NCI-H2107 treated with DMSO at 0.1 percent for 48 hours (cell line): ENCODE measurements around the gene CXCR5.
"Not testable (repeated sequence)": the region's sequence is repeated elsewhere in the genome, so short reads cannot be mapped to it uniquely, and the experiment has no call there.

Experiments
- DNase-seq: peaks from one replicate; lab custom pipeline; 2025; ENCODE audit not compliant: unreplicated experiment; lab: John Stamatoyannopoulos, UW

CXCR5 gene

GRCh38 chr11:118883368-118884071, at the start of gene CXCR5:
CXCR5 (plus strand) TSS chr11:118883892; CDS start chr11:118883942, 50 bp downstream.
- no peak for DNase-seq

GRCh38 chr11:118834427-118835028, 49.2 kb upstream of the CXCR5 start:
- no peak for DNase-seq

GRCh38 chr11:118837868-118838267, 45.8 kb upstream of the CXCR5 start:
- DNase-seq: no peak

- no peak for DNase-seq
These were observed 44.7 kb upstream of the CXCR5 start for GRCh38 chr11:118838905-118839553.

GRCh38 chr11:118841469-118842242, 42.0 kb upstream of the CXCR5 start:
- no peak for DNase-seq

- no peak for DNase-seq
These were observed 41.3 kb upstream of the CXCR5 start for GRCh38 chr11:118842369-118842768.

GRCh38 chr11:118842843-118843242, 40.8 kb upstream of the CXCR5 start:
- DNase-seq: not testable (repeated sequence)

GRCh38 chr11:118843565-118843964, 40.1 kb upstream of the CXCR5 start:
- DNase-seq: no peak

- no peak for DNase-seq
These were observed 38.3 kb upstream of the CXCR5 start for GRCh38 chr11:118845369-118845768.

- no peak for DNase-seq
These were observed 37.3 kb upstream of the CXCR5 start for GRCh38 chr11:118846181-118846935.

GRCh38 chr11:118849825-118850224, 33.9 kb upstream of the CXCR5 start:
- no peak for DNase-seq

GRCh38 chr11:118851970-118852369, 31.7 kb upstream of the CXCR5 start:
- DNase-seq: no peak

- DNase-seq: no peak
These were observed 30.0 kb upstream of the CXCR5 start for GRCh38 chr11:118853678-118854077.

GRCh38 chr11:118856314-118856713, 27.4 kb upstream of the CXCR5 start:
- DNase-seq: no peak

GRCh38 chr11:118857385-118857784, 26.3 kb upstream of the CXCR5 start:
- no peak for DNase-seq

GRCh38 chr11:118859973-118860372, 23.7 kb upstream of the CXCR5 start:
- no peak for DNase-seq

- DNase-seq: peak; percentile 7
These were observed 15.0 kb upstream of the CXCR5 start for GRCh38 chr11:118868659-118869058.

- peak; percentile 6 for DNase-seq
These were observed 13.0 kb upstream of the CXCR5 start for GRCh38 chr11:118870396-118871343.

GRCh38 chr11:118872403-118872821, 11.3 kb upstream of the CXCR5 start:
- no peak for DNase-seq

GRCh38 chr11:118873804-118874203, 9.9 kb upstream of the CXCR5 start:
- no peak for DNase-seq
